Measurements from ENCODE around the gene CTTN.

Gene CTTN

GRCh38 chr11:70471254-70471653, 72.9 kb downstream of the CTTN start:
- no peak for TF ChIP-seq EZH2 (IDR thresholded peaks at IDR 0.05; ENCODE audit: borderline replicate concordance, low read length)
- peak; percentile 66 for TF ChIP-seq CTCF (IDR thresholded peaks at IDR 0.05; ENCODE audit: low read length)
- no peaks in the 10 kb centered on the region for H3K79me2 ChIP-seq (ENCODE audit: insufficient read depth, low read length)
- no peak overlapping the region for H3K9ac ChIP-seq (ENCODE audit: low read length)
- no peak overlapping the region for H3K27ac ChIP-seq (ENCODE audit: low read depth, low read length, poor library complexity, severe bottlenecking)
- H3K4me3 ChIP-seq (ENCODE audit: low read depth, low read length, poor library complexity, severe bottlenecking) = no peak overlapping the region
- no peak overlapping the region for H3K4me2 ChIP-seq (ENCODE audit: low read length)
- H3K4me1 ChIP-seq (ENCODE audit: insufficient read depth, low read length, severe bottlenecking) = no peaks in the 10 kb centered on the region
- no peaks in the 10 kb centered on the region for H3K36me3 ChIP-seq (ENCODE audit: insufficient read depth, low read length)
- no peaks in the 10 kb centered on the region for H3F3A ChIP-seq (ENCODE audit: insufficient read depth, low read length)
- no peaks in the 10 kb centered on the region for H3K9me3 ChIP-seq (ENCODE audit: low read length)
- H3K27me3 ChIP-seq (ENCODE audit: insufficient read depth, low read length) = no peaks in the 10 kb centered on the region
- H4K20me1 ChIP-seq (ENCODE audit: insufficient read depth, low read length) = no peaks in the 10 kb centered on the region
- H3K9me2 ChIP-seq (ENCODE audit: low read depth, low read length) = no peaks in the 10 kb centered on the region
- H2AFZ ChIP-seq (ENCODE audit: low read length) = no peak overlapping the region

GRCh38 chr11:70472240-70472639, 73.9 kb downstream of the CTTN start:
- Histone ChIP-seq H3K36me3 (ENCODE audit: insufficient read depth, low read length) (no peaks in the 10 kb centered on the region), H3K9ac (ENCODE audit: low read length) (no peak overlapping the region), H3K4me1 (ENCODE audit: insufficient read depth, low read length, severe bottlenecking) (no peaks in the 10 kb centered on the region), H2AFZ (ENCODE audit: low read length) (no peak overlapping the region), H3K27ac (ENCODE audit: low read depth, low read length, poor library complexity, severe bottlenecking) (no peak overlapping the region), H3F3A (ENCODE audit: insufficient read depth, low read length) (no peaks in the 10 kb centered on the region), H3K9me2 (ENCODE audit: low read depth, low read length) (no peaks in the 10 kb centered on the region), H3K27me3 (ENCODE audit: insufficient read depth, low read length) (no peaks in the 10 kb centered on the region), H4K20me1 (ENCODE audit: insufficient read depth, low read length) (no peaks in the 10 kb centered on the region), H3K4me3 (ENCODE audit: low read depth, low read length, poor library complexity, severe bottlenecking) (no peak overlapping the region), H3K79me2 (ENCODE audit: insufficient read depth, low read length) (no peaks in the 10 kb centered on the region), H3K4me2 (ENCODE audit: low read length) (no peak overlapping the region), H3K9me3 (ENCODE audit: low read length) (no peaks in the 10 kb centered on the region)
- TF ChIP-seq CTCF (IDR thresholded peaks at IDR 0.05; ENCODE audit: low read length) = no peak
- no peak for TF ChIP-seq EZH2 (IDR thresholded peaks at IDR 0.05; ENCODE audit: borderline replicate concordance, low read length)

- Histone ChIP-seq H3K79me2 (ENCODE audit: insufficient read depth, low read length) (no peaks in the 10 kb centered on the region), H3K27me3 (ENCODE audit: insufficient read depth, low read length) (no peaks in the 10 kb centered on the region), H3K4me2 (ENCODE audit: low read length) (no peak overlapping the region), H3K9ac (ENCODE audit: low read length) (no peak overlapping the region), H3K9me3 (ENCODE audit: low read length) (no peaks in the 10 kb centered on the region), H3F3A (ENCODE audit: insufficient read depth, low read length) (no peaks in the 10 kb centered on the region), H3K4me3 (ENCODE audit: low read depth, low read length, poor library complexity, severe bottlenecking) (no peak overlapping the region), H3K27ac (ENCODE audit: low read depth, low read length, poor library complexity, severe bottlenecking) (no peak overlapping the region), H3K9me2 (ENCODE audit: low read depth, low read length) (no peaks in the 10 kb centered on the region), H3K36me3 (ENCODE audit: insufficient read depth, low read length) (no peaks in the 10 kb centered on the region), H3K4me1 (ENCODE audit: insufficient read depth, low read length, severe bottlenecking) (no peaks in the 10 kb centered on the region), H4K20me1 (ENCODE audit: insufficient read depth, low read length) (no peaks in the 10 kb centered on the region), H2AFZ (ENCODE audit: low read length) (no peak overlapping the region)
- TF ChIP-seq EZH2 (IDR thresholded peaks at IDR 0.05; ENCODE audit: borderline replicate concordance, low read length) = no peak
- TF ChIP-seq CTCF (IDR thresholded peaks at IDR 0.05; ENCODE audit: low read length) = no peak
Observed at GRCh38 chr11:70473186-70473872, 75.0 kb downstream of the CTTN start.

Measured in OCI-LY1 (cell line).